Measurements from ENCODE around the gene TSR1.
A peak's percentile ranks its signal among the peaks of the same experiment; 100 is the strongest.
"Not testable (repeated sequence)": the region's sequence is repeated elsewhere in the genome, so short reads cannot be mapped to it uniquely, and the experiment has no call there.

The TSR1 gene

GRCh38 chr17:2335726-2336214, 487 bp downstream of the TSR1 start:
- no peak for DNase-seq

GRCh38 chr17:2331303-2331702, 5.0 kb downstream of the TSR1 start:
- DNase-seq, result no peak

GRCh38 chr17:2323629-2324314, 12.5 kb downstream of the TSR1 start:
- DNase-seq, result no peak

GRCh38 chr17:2321399-2321798, 14.9 kb downstream of the TSR1 start:
- DNase-seq, result no peak

- no peak for DNase-seq
These were observed 17.2 kb downstream of the TSR1 start for GRCh38 chr17:2319051-2319450.

GRCh38 chr17:2317796-2318195, 18.5 kb downstream of the TSR1 start:
- DNase-seq, result no peak

- not testable (repeated sequence) for DNase-seq
These were observed 19.4 kb downstream of the TSR1 start for GRCh38 chr17:2316916-2317205.

GRCh38 chr17:2312736-2313135, 23.5 kb downstream of the TSR1 start:
- DNase-seq, result no peak

- peak; percentile 25 for DNase-seq
These were observed 26.7 kb downstream of the TSR1 start for GRCh38 chr17:2309338-2310154.

- DNase-seq, result no peak
These were observed 31.3 kb downstream of the TSR1 start for GRCh38 chr17:2304931-2305330.

- peak; percentile 94 for DNase-seq
These were observed 32.8 kb downstream of the TSR1 start, which contains the start of the genes SMG6 and SRR for GRCh38 chr17:2303204-2304188. TSS of gene SMG6 (minus strand) at chr17:2303785. CDS start at chr17:2303720, 65 bp downstream. TSS of gene SRR (plus strand) at chr17:2303950. CDS start at chr17:2315561, 11,611 bp downstream.

- peak; percentile 56 for DNase-seq
These were observed 33.5 kb downstream of the TSR1 start for GRCh38 chr17:2302778-2303203.

GRCh38 chr17:2299756-2300155, 36.5 kb downstream of the TSR1 start:
- DNase-seq, result no peak

GRCh38 chr17:2299136-2299535, 37.1 kb downstream of the TSR1 start:
- DNase-seq, result no peak

- DNase-seq, result no peak
These were observed 39.2 kb downstream of the TSR1 start for GRCh38 chr17:2297023-2297422.

GRCh38 chr17:2295575-2295974, 40.7 kb downstream of the TSR1 start:
- DNase-seq, result no peak

- DNase-seq, result no peak
These were observed 44.2 kb downstream of the TSR1 start for GRCh38 chr17:2292100-2292499.

- DNase-seq, result no peak
These were observed 46.3 kb downstream of the TSR1 start for GRCh38 chr17:2289878-2290478.

GRCh38 chr17:2283302-2283701, 53.0 kb downstream of the TSR1 start:
- no peak for DNase-seq

GRCh38 chr17:2282297-2282873, 53.9 kb downstream of the TSR1 start:
- peak; percentile 89 for DNase-seq

GRCh38 chr17:2279707-2280106, 56.5 kb downstream of the TSR1 start:
- no peak for DNase-seq
